HG02588 (cell line): ENCODE results near the gene APPL1.
"Not testable (repeated sequence)": the region's sequence is repeated elsewhere in the genome, so short reads cannot be mapped to it uniquely, and the experiment has no call there.

Source experiments
- ATAC-seq: cut with Tn5 transposase; IDR thresholded peaks from one replicate; pipeline ENCODE4 v1.9.1; 2021; ENCODE audit warnings: mild to moderate bottlenecking, moderate library complexity; ENCODE audit not compliant: unreplicated experiment

Gene APPL1

DNA sequence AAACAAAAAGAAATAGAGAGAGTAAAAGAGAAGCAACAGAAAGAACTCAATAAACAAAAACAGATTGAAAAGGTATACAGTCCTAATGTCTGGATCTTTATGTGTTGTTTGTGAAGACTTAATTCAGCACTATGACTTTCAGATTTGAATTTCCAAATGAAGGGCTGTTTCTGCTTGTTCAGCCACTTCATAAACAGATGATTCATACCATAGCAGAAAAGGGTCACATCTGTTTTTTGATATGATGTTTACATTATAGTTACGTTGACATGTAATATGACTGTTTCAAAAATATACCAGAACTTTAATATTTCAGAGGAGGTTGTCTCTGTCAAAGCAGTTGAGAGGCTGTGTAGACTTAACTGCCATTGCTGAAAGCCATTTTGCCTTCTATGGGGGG lies 40.9 kb downstream of the APPL1 start:
- no peak for ATAC-seq

DNA sequence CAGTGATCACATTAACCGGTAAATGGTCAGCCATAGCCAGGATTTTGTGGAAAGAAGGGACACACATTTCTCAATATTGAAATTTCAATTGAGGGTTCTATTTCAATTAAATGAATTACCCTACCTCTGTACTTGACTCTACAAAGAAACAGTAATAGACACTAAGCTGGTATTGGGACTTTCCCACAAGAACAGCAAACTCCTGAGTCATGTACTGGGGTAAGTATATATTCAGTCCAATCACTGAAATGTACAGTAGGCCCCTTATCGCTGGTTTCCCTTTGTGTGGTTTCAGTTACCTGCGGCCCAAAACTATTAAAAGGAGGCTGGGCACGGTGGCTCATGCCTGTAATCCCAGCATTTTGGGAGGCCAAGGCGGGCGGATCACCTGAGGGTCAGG lies 47.3 kb downstream of the APPL1 start:
- ATAC-seq = no peak

DNA sequence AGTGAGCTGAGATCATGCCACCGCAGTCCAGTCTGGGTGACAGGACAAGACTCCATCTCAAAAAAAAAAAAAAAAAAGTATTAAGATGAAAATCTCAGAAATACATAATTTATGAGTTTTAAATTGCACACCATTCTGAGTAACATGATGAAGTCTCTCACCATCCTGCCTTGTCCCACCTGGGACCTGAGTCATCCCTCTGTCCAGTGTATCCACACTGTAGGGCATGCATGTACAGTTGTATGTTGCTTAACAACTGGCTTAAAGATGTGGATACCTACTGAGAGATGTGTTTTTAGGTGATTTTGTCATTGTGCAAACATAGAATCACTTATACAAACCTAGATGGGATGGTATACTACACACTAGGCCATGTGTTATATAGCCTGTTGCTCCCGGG lies 47.9 kb downstream of the APPL1 start:
- no peak for ATAC-seq

DNA sequence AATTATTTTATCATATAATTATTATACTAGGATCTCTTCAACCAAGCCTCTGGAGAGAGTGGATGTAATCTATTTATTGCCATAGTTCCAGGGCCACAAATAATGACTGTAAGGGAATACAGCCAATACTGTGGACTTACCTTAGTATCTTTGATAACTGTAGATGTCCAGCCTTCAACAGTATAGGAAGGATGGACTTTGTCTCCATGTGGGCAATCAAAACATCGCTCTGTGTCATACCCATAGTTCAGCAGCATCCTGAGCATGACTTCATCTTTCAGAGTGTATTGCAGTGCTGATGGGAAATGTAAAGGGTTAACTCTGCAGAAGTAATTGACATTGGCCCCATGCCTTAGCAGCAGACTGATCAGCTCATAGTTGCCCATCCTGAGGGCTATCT lies 50.7 kb downstream of the APPL1 start:
- no peak for ATAC-seq

DNA sequence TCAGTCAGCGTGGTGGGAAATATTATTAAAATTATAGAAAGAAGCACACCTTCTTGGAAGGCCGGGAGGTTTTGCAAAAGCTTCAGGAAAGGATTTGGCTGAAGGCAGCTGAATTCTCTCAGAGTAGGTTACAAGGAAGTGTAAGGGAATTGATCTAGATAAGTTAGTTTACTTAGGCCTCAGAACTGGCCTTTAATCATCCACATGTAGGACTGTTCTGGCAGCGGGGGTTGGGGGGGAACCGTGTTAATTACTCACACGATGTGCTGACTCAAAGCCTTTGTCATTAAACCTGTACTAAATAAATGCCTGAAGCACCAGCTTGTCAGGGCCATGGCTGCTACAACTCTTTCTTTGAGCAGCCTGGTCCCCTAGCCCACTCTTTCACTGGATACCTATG lies 52.2 kb downstream of the APPL1 start:
- ATAC-seq = no peak

DNA sequence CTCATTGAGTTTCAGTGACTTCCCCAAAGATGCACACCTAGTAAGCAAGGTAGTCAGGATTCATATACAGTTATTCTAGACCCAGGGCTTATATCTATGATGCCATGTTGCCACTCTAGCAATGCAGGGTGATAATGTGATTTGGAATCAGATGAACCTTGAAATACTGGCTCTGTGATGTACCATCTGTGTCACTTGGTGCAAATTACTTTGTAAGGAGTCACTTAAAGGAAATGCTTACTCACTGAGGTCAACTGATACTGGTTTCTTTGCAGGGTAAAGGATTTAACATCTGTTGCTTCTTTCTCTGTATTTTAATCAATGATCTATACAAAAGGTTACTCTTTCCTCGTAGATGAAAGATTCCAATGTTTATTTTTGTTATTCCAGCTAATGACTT lies 54.2 kb downstream of the APPL1 start:
- no peak for ATAC-seq

DNA sequence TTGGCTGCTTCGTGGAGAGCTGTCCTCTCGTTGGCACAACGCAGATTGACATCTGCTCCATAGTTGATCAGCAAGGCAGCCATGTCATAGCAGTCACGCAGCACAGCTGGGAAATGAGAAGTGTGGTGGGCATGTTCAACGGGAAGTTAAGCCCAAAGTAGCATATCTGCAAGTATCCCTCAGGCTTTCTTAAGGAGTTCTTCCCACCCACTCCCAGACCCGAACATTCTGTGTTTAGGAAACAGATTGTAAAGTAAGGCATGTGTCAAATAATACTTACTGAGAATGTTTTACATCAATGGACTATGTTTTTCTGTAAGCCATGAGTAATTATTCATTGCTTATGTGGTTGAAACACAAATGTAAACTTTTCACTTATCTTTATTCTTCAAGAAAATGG lies 55.8 kb downstream of the APPL1 start:
- ATAC-seq = no peak

DNA sequence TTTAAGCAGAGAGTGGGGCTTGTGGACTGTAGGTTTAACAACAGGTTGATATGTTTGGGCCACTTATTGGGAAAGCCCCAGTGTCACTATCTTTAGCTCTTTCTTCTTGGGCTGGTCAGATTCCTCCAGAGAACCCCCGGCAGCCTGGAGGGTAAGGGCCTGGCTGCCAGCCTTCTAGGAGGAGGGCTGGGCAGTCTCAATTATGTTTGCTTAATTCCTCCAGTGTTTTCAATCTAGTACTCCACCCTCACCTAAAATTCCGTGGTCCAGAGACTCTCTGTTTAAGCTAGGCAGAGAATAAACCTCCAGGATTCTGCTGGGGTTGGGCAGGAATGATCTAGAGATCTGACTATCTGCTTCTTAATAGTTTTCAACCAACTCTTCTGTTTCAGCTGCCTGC lies 59.7 kb downstream of the APPL1 start:
- no peak for ATAC-seq

DNA sequence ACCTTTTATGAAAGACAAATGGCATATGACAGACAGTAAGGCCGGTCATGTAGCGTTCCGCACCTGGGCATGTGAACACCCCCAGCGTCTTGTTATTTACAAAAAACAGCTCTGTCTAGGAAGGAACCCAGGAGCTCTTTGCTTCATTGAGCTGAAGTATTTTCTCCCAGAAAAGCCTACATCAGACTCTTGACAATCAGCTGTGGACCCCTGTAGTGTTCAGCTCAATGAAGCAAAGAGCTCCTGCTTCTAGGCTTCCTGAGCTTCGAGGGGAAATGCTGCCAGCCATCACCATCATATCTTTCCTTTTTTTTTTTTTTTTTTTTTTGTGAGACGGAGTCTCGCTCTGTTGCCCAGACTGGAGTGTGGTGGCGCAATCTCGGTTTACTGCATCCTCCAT lies 60.9 kb downstream of the APPL1 start:
- ATAC-seq = no peak

DNA sequence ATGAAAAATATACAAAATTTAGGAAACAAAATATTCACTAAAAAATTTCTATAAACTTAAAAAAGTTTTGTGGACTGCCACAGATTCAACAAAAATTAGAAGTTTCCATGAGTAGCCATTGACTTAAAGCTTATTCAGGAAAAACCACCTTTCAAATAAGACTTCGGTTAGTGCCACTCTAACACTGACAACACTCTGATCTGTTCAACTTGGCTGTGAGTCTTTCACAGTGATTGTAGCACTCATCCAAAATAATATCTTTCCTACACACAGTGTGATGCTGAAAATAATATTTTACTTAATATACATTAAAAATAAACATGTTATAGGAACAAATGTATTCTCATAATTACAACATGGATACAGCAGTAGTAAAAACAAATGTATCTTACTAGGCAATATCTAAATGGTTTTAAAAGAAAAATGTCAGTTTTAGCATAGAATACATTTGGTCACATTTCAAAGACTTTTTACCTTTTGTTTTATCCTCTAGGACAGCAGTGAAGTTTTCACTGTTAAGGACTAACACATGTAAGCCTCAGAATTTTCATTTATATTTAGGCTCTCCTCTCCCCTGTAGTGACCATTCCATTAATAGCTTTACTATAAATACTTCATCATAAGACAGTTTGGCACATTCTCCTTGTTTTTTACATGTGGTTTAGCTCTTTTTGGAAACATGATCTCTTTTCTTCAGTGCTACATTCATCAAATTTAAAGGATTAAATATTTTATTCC lies 64.8 kb downstream of the APPL1 start, which contains the start of gene ASB14:
Gene ASB14 (minus strand): TSS at position 527 of the 738 bp plus-strand sequence. CDS start 652 bp downstream, outside the sequence.
- no peak for ATAC-seq

DNA sequence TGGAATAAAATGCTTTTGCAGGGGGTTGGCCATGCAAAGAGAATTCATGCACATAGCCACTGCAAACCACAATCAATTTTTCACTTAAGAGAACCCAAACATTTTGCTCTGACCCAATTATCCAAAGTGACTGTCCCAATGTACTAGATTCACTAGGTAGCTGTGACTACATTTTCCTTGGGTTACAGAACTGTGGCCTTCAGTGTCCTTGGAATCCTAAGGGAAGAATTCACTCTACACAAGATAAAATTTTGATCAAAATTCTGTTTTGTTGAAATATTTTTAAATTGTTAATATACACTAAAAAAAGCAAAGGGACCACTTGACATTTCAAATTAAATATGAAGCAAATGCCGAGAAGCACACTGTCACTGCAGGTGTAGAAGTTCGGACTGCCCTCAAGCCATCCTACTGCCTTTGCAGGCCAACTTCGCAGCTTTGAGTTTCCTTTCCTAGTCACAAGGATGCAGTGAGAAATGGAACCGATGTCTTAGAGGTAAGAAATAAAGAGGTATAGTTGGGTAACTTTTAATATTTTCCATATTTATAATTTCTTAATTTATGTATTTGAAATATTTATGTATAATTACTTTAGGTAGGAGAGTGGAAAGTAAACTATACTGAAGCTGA lies 65.5 kb downstream of the APPL1 start:
- no peak for ATAC-seq

DNA sequence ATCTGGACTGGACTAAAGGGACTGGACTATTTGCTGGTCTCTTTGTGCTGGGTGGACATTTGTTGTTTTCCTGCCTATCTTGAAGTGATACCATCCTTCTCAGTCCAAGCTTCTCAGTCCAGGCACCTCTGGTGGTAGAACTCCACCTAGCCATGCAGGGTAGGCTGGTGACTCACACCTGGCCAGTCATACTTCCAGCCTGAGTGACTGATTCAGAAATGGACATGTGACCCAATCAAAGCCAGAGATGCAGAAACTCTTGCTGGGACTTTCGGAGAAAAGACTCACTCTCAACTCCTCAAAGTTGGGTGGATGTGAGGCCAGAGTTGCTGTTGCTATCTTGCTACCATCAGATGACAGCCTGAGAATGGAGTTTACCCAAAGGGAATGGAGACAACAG lies 70.5 kb downstream of the APPL1 start:
- ATAC-seq = no peak

DNA sequence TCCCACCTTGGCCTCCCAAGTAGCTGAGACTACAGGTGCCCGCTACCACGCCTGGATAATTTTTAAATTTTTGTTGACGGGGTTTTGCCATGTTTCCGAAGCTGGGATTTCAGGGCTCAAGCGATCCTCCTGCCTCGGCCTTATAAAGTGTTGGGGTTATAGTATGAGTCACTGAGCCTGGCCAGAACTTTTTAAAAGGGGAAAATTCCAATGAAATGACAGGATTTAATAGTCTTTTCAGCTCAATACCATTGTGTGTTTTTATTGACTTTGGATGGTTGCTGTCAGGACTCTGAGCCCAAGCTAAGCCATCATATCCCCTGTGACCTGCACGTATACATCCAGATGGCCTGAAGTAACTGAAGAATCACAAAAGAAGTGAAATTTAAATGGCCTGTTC lies 76.0 kb downstream of the APPL1 start:
- not testable (repeated sequence) for ATAC-seq

DNA sequence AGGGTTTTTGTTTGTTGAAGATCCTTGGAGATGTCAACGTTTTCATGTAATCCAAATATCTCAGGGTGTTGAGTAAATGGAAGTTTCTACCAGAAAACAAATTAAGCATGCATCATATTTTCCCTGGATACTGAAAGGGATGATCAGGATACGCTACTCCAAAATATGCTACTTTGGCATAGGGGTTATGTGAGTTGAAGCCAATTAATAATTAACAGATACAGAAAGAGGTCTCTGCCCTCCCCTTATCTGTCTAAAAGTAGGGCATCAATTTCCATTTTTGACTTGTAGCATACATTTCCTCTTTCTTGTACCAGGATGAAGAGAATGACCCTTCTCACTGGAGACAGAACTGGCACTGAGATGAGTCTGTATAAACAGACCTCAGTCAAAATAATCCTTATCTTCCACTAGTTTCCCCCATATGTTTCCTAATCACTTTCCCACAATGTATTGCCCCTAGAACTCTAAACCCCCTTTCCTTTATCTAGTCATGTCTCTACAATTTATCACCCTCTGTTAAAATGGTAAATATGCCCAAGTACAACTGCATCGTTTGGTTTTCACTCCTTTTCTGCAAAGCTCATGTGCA lies 82.3 kb downstream of the APPL1 start:
- ATAC-seq = no peak

DNA sequence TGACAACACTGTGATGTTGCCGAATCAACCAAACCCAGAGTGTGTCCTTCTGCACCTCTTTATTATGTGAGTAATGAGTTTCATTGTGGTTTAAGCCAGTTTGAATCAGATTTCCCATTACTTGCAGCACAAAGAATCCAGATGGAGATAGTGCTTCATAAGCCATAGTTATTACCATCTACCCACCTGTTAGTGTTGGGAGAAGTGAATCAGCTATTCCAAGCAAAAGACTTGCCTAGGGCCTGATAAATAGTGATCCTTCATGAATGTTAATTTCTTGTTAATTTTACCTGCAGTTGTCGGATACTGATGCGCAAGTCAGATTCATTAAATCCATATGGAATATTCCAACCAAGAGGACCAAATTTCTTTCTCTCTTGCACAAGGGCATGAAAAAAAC lies 86.7 kb downstream of the APPL1 start:
- no peak for ATAC-seq
